IMR-90 (cell line): ENCODE measurements around the gene TIMM44. TPM values are rescaled to one million over a fixed set of nuclear protein-coding genes. Genes with fewer than 3 reads are reported as not detected.

Source experiments
- ATAC-seq: fragments of 200-7000 bp; cut with Tn5 transposase; 2 replicates; pipeline ENCODE4 v1.9.1; 2020; ENCODE audit warnings: low read depth, mild to moderate bottlenecking, moderate library complexity
- BruUV-seq: library from RNA; stranded (reverse); fragments of 400-500 nt; replicated peaks from 2 replicates; lab custom pipeline; 2021; lab: Mats Ljungman, UMichigan
- CTCF ChIA-PET: fragments of 300-600 bp; formaldehyde crosslinking; extraction: SDS; loops from one replicate; lab custom pipeline; 2021; ENCODE audit warnings: antibody characterized with exemption; lab: Yijun Ruan, JAX
- POLR2A ChIA-PET: fragments of 300-600 bp; sonication (Branson Sonifier 250); formaldehyde crosslinking; loops from one replicate; lab custom pipeline; 2022; ENCODE audit warnings: antibody characterized with exemption; ENCODE audit not compliant: unreplicated experiment; lab: Charles Lee
- DNase-seq: peaks from one replicate; pipeline ENCODE4 v3.0.0; 2013
- H2AFZ ChIP-seq: replicated peaks from 2 replicates; pipeline ENCODE3; 2013; ENCODE audit warnings: low read length, mild to moderate bottlenecking; ENCODE audit not compliant: poor library complexity
- H2AK5ac ChIP-seq: 2 replicates; pipeline ENCODE4 v1.6.1; 2013; ENCODE audit warnings: low read depth, low read length, inconsistent platforms
- H2AK9ac ChIP-seq: replicated peaks from 2 replicates; pipeline ENCODE3; 2013; ENCODE audit warnings: mild to moderate bottlenecking, low read depth, low read length, moderate library complexity; ENCODE audit not compliant: poor library complexity
- H2BK120ac ChIP-seq: 2 replicates; pipeline ENCODE4 v1.6.1; 2013; ENCODE audit warnings: low read depth, low read length, inconsistent platforms
- H2BK15ac ChIP-seq: 3 replicates; pipeline ENCODE4 v1.6.1; 2013; ENCODE audit warnings: low read depth, low read length, inconsistent platforms
- H2BK20ac ChIP-seq: 2 replicates; pipeline ENCODE4 v1.6.1; 2013; ENCODE audit warnings: low read depth, mild to moderate bottlenecking, inconsistent platforms, low read length, moderate library complexity
- H2BK5ac ChIP-seq: 2 replicates; pipeline ENCODE4 v1.6.1; 2013; ENCODE audit warnings: mild to moderate bottlenecking, low read depth, low read length, inconsistent platforms; ENCODE audit not compliant: poor library complexity, severe bottlenecking
- H3K14ac ChIP-seq: replicated peaks from 2 replicates; pipeline ENCODE4 v1.6.1; 2013; ENCODE audit warnings: low read depth, low read length, inconsistent platforms
- H3K18ac ChIP-seq: 2 replicates; pipeline ENCODE4 v1.6.1; 2013; ENCODE audit warnings: low read depth, low read length, control low read depth
- H3K23ac ChIP-seq: 2 replicates; pipeline ENCODE4 v1.6.1; 2013; ENCODE audit warnings: low read depth, low read length, inconsistent platforms
- H3K27ac ChIP-seq: 2 replicates; pipeline ENCODE4 v1.5.1; 2013; ENCODE audit warnings: mild to moderate bottlenecking, control low read depth, low read length; ENCODE audit not compliant: insufficient read depth
- H3K27me3 ChIP-seq: 2 replicates; pipeline ENCODE4 v1.6.1; 2013; ENCODE audit warnings: low read length; ENCODE audit not compliant: control insufficient read depth, insufficient read depth
- H3K36me3 ChIP-seq: 2 replicates; pipeline ENCODE4 v1.6.1; 2013; ENCODE audit warnings: low read length, mixed read lengths; ENCODE audit not compliant: control insufficient read depth, insufficient read depth
- H3K4ac ChIP-seq: 2 replicates; pipeline ENCODE4 v1.6.1; 2013; ENCODE audit warnings: low read depth, low read length, inconsistent platforms
- H3K4me1 ChIP-seq: 2 replicates; pipeline ENCODE4 v1.6.1; 2013; ENCODE audit warnings: low read length, mixed read lengths; ENCODE audit not compliant: control insufficient read depth, insufficient read depth
- H3K4me2 ChIP-seq: 2 replicates; pipeline ENCODE4 v1.6.1; 2013; ENCODE audit warnings: low read depth, mild to moderate bottlenecking, control low read depth, low read length, moderate library complexity
- H3K4me3 ChIP-seq: 2 replicates; pipeline ENCODE4 v1.5.1; 2013; ENCODE audit warnings: low read depth, mild to moderate bottlenecking, control low read depth, low read length, moderate library complexity; ENCODE audit not compliant: insufficient read depth
- H3K56ac ChIP-seq: 2 replicates; pipeline ENCODE4 v1.6.1; 2013; ENCODE audit warnings: low read length, inconsistent platforms; ENCODE audit not compliant: insufficient read depth; ENCODE audit errors: extremely low read depth
- H3K79me1 ChIP-seq, 2 experiments: 2 replicates each; pipeline ENCODE4 v1.6.1; 2013; ENCODE audit warnings: low read length in 2 of 2, inconsistent platforms in 1 of 2, low read depth in 1 of 2
- H3K9ac ChIP-seq: 2 replicates; pipeline ENCODE4 v1.6.1; 2013; ENCODE audit warnings: low read depth, low read length, control low read depth
- H3K9me1 ChIP-seq: 2 replicates; pipeline ENCODE4 v1.6.1; 2013; ENCODE audit warnings: low read length, inconsistent platforms; ENCODE audit not compliant: insufficient read depth
- H3K9me3 ChIP-seq: 2 replicates; pipeline ENCODE4 v1.6.1; 2013; ENCODE audit warnings: low read length; ENCODE audit not compliant: control insufficient read depth, insufficient read depth
- H4K20me1 ChIP-seq: 2 replicates; pipeline ENCODE4 v1.6.1; 2013; ENCODE audit warnings: low read length, inconsistent platforms; ENCODE audit not compliant: insufficient read depth
- H4K5ac ChIP-seq: 2 replicates; pipeline ENCODE4 v1.6.1; 2013; ENCODE audit warnings: mild to moderate bottlenecking, low read depth, low read length, control low read depth
- H4K8ac ChIP-seq, 2 experiments: 2 replicates each; pipeline ENCODE4 v1.6.1; 2013; ENCODE audit warnings: low read depth in 2 of 2, low read length in 2 of 2, control low read depth in 1 of 2, inconsistent platforms in 1 of 2
- H4K91ac ChIP-seq: 2 replicates; pipeline ENCODE4 v1.6.1; 2013; ENCODE audit warnings: low read depth, low read length, inconsistent platforms; ENCODE audit not compliant: insufficient read depth
- MXI1 ChIP-seq: IDR thresholded peaks from 2 replicates; pipeline ENCODE4 v1.6.1; 2012; ENCODE audit warnings: low read depth, mild to moderate bottlenecking, low read length, moderate library complexity, borderline replicate concordance
- NFE2L2 ChIP-seq: fragments of 150-350 bp; IDR thresholded peaks from 2 replicates; pipeline ENCODE4 v1.6.1; 2016; ENCODE audit warnings: low read depth, mild to moderate bottlenecking, low read length
- POLR2A ChIP-seq: IDR thresholded peaks from 2 replicates; pipeline ENCODE4 v1.6.1; 2012; ENCODE audit warnings: mild to moderate bottlenecking, low read depth, low read length
- RAD21 ChIP-seq: IDR thresholded peaks from 2 replicates; pipeline ENCODE4 v1.6.1; 2012; ENCODE audit warnings: low read length, improper control_type of control experiment
- RCOR1 ChIP-seq: IDR thresholded peaks from 2 replicates; pipeline ENCODE4 v1.6.1; 2012; ENCODE audit warnings: mild to moderate bottlenecking, low read length, improper control_type of control experiment; ENCODE audit not compliant: insufficient replicate concordance
- USF2 ChIP-seq: fragments of 150-350 bp; IDR thresholded peaks from 2 replicates; pipeline ENCODE4 v1.6.1; 2017; ENCODE audit warnings: mild to moderate bottlenecking, antibody characterized with exemption, low read length, low read depth
- WGBS, 2 experiments: methylation state at CpG; one replicate each; pipeline versions ENCODE4 v1.1.5 to v1.1.7; 2013; ENCODE audit warnings: missing lambda C conversion rate in 2 of 2; ENCODE audit not compliant: insufficient read length in 1 of 2; ENCODE audit errors: extremely low coverage in 2 of 2; 5-methylcytosine and 5-hydroxymethylcytosine counted together
- dilution Hi-C: fragments of 300-500 bp; cut with HindIII; formaldehyde crosslinking; loops from one replicate; pipeline ENCODE4 v1.14.3; 2018; ENCODE audit warnings: low sequenced_read_pairs; ENCODE audit not compliant: unreplicated experiment
- in situ Hi-C: fragments of 300-500 bp; cut with MboI; formaldehyde crosslinking; loops from 3 replicates; pipeline ENCODE4 v1.14.3; 2019; ENCODE audit warnings: low sequenced_read_pairs, inconsistent platforms, mixed read lengths
- intact Hi-C: fragments of 100-400 bp; cut with micrococcal nuclease; formaldehyde crosslinking; loops from 2 replicates; pipeline ENCODE4 v1.10.0; 2022
- polyA plus RNA-seq, 3 experiments: library from polyadenylated mRNA; depleted of rRNA; stranded (reverse); fragments of >200 nt; gene quantifications; 2 replicates each; pipeline ENCODE4 v1.2.3, GENCODE V29; 2012; ENCODE audit warnings: low replicate concordance in 1 of 3
- total RNA-seq: library from RNA; depleted of rRNA; stranded (reverse); fragments of >200 nt; gene quantifications from 2 replicates; pipeline ENCODE4 v1.2.3, GENCODE V29; 2012

The TIMM44 gene
- total and polyA plus RNA-seq, 2 of the 4 experiments (the other 2 are of a cell fraction) = 37.6 to 52.3 TPM

DNA sequence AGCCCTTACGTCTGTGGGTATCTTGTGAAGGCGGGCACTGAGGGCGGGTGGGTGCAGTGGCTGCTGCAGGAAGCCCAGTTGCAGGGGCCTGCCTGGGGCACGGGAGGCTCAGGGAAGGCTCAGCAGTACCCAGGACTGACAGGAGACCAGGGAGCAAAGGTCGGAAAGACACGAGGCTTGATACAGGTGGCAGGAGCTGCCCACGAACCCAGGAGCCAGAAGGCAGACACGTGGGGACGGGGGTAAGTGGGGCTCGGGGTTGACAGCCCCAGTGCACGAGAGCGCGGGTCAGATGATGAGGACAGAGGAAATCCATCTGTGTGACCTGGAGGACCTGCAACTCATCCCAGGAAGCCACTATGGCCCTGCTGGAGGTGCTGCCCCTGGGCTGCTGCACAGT, 36.7 kb upstream of the TIMM44 start:
- peaks cover 89% of the 10 kb centered on the region for H4K20me1 ChIP-seq
- POLR2A ChIA-PET = no interaction called here
- no peaks in the 10 kb centered on the region for H3K27me3 ChIP-seq
- no peak overlapping the region for H3K4ac ChIP-seq
- H3K9me1 ChIP-seq = peaks cover 7% of the 10 kb centered on the region; the same call in 1 of the 2 replicates
- intact Hi-C loops (no loop called here), dilution Hi-C loops (no loop called here), in situ Hi-C loops (no loop called here)
- H4K8ac ChIP-seq = no peak overlapping the region
- DNase-seq (no peak), ATAC-seq (no peak)
- no peak overlapping the region for H2AK9ac ChIP-seq
- H3K56ac ChIP-seq = no peak overlapping the region
- no peak overlapping the region for H2BK15ac ChIP-seq
- no peak overlapping the region for H4K5ac ChIP-seq
- H2BK120ac ChIP-seq = no peak overlapping the region
- no peak overlapping the region for H3K4me2 ChIP-seq
- no peaks in the 10 kb centered on the region for H3K9me3 ChIP-seq
- no TSS peak for BruUV-seq
- H4K91ac ChIP-seq = no peak overlapping the region
- 92% methylated on average over 10 of the region's 13 CpGs; no CpG with 5 or more reads in 1 of the 2 experiments for WGBS, 2 experiments
- no peak overlapping the region for H3K18ac ChIP-seq
- no peak overlapping the region for H2AFZ ChIP-seq
- no peak overlapping the region for H3K23ac ChIP-seq
- CTCF ChIA-PET = no interaction called here
- no peak overlapping the region for H2BK20ac ChIP-seq
- no peak overlapping the region for H2AK5ac ChIP-seq
- H3K36me3 ChIP-seq = peaks cover 70% of the 10 kb centered on the region
- no peak overlapping the region for H3K4me3 ChIP-seq
- TF ChIP-seq RCOR1 (no peak), NFE2L2 (no peak), RAD21 (no peak), POLR2A (no peak), MXI1 (no peak), USF2 (no peak)
- no peak overlapping the region for H3K27ac ChIP-seq
- no peak overlapping the region for H2BK5ac ChIP-seq
- no peak overlapping the region for H3K9ac ChIP-seq
- H3K14ac ChIP-seq = no peak overlapping the region
- H3K4me1 ChIP-seq = no peaks in the 10 kb centered on the region
- H3K79me1 ChIP-seq = peaks cover 33 to 66% of the 10 kb centered on the region in 2 experiments
